ENCODE data around the gene SNRNP25.

The SNRNP25 gene

DNA sequence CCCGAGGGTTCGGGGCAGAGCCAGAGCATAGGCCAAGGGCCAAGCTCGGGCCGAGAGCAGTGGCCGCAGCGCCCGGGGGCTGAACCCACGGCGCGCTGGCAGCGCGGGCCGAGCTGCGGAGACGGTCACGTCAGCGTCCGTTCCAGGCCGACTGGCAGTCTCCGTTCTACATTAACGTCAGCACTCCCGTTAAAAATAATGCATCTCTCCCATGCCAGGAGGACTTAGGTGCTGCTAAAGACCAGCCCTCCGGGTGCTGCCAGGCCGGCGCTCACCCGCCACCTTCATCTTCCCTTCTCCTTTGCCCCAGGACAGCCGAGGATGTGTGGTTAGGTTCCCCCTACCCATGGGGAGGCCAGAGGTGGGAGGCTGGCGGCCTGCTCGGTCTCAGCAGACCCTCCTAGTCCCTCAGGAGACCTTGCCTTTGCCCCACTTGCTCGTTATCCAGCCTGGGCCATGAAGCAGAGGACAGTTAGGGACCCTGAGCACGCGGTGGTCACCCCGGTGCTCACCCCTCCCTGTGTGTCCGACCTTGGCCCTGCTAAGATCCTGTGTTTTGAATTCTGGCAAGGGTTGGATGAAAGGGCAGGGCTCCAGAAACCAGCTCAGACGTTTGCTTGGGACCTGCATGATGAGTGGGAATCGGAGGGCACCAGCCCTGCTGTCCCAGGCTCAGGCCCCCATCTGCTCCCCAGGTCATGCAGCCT lies 25.0 kb downstream of the SNRNP25 start:
- DNase-seq = peak; percentile 28

DNA sequence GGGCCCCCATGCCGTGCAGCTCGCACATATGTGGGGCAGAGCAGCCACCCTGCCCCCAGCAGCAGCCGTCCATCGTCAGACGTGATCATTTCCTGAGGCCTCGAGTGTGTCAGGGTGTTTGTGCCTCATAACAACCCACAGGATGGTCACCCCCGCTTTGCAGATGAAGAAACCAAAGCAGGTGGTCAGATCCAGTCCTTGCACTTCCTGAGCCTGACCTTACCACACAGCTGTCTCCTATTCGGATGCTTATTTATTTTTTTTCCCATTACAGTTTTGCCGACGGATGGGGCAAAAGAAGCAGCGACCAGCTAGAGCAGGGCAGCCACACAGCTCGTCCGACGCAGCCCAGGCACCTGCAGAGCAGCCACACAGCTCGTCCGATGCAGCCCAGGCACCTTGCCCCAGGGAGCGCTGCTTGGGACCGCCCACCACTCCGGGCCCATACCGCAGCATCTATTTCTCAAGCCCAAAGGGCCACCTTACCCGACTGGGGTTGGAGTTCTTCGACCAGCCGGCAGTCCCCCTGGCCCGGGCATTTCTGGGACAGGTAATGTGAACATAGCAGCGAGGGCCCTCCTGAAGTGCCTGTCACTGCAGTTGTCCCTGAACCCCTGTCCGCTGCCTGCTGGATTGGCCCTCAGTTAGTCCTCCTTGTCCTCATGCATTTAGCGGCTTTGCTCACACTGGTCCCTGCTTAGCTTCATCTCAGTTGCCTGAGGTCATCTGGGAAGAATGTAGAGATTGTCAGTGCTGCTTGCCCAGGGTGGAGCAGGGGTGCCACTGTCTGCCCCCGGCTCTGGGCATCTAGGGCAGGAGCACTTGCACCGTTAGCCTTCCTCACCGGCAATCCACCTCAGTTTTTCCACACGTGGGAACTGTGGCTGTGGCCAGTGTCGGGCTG lies 25.8 kb downstream of the SNRNP25 start:
- no peak for DNase-seq

DNA sequence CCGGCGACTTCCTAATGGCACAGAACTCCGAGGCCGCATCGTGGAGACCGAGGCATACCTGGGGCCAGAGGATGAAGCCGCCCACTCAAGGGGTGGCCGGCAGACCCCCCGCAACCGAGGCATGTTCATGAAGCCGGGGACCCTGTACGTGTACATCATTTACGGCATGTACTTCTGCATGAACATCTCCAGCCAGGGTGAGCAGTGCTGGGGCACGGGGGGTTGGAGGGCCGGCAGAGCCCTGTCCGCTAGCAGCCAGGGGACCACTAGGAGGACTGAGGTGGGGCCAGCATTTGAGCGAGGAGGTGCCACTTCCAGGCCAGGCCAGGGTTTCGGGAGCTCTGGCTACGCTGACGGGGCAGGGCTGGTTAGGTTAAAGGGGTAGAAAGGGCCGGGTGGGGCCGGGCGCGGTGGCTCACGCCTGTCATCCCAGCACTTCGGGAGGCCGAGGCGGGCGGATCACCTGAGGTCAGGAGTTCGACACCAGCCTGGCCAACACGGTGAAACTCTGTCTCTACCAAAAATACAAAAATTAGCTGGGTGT lies 29.5 kb downstream of the SNRNP25 start:
- DNase-seq = no peak

DNA sequence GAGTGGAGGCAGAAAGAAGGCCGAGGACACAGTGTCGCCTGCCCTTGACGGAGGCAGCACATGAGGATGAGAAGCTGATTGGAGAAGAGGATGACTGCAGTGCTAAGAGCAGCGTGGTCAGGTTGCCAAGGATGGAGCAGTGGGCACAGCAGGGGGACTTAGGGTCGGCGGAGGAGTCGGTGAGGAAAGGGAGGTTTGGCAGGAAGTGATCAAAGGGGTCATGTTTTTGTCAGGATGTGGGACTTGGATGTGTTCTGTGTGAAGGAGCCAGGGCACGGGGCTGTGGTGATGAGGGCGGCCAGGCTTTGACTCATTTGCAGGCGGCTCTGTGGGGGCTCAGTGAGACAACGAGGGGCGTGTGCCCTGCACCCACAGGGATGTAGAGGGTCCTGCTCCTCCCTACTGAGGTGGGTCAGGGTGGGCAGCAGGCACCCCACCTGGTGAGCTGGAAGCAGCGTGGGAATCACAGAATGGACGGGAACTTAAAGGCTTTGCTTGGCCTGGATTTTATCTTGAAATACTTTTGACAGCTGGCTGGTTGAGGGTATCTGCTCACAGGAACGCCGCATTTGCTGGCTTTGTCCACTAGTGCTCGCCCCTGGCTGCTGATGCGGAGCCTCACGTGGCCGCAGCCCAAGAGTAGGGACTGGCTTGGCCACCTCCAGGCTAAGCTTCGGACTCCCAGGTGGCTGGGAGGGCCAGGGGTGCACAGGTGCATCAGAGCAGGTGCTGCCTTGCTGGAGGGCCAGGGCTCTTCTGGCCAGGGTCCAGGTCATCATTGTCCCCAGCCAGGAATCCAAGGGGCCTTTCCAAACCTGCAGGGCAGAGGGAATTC lies 30.4 kb downstream of the SNRNP25 start:
- DNase-seq = peak; percentile 41

DNA sequence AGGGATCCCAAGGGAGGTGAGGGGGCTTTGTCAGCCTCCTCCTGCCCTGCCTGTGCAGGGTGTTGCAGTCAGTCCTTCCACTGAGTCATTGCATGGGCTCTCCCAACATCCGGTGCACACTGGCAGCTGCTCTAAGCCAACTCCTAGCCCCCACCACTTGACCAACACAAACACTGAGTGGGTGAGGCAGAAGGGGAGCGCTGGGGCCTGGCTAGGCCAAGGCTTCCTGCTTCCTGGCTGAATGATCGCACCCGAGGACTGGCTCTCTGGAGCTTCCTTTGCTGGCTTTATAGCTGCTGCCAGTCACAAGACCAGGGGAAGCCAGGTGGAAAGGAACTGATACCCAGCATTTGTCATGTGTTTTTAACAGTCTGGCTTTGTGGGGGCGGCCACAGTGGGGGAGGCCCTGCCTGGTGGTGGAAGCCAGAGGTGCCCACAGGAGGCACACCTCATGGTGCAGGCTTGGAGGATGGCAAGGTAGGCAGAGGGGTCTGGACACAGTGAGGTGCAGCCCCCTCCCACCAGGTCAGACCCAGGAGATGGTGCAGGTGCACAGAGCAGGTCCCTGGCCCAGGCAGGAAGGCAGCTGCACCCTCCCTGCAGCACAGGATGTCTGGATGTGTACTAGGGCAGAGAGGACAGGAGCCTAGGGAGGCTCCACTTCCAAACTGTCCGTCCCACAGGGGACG lies 31.2 kb downstream of the SNRNP25 start:
- DNase-seq = peak; percentile 47

DNA sequence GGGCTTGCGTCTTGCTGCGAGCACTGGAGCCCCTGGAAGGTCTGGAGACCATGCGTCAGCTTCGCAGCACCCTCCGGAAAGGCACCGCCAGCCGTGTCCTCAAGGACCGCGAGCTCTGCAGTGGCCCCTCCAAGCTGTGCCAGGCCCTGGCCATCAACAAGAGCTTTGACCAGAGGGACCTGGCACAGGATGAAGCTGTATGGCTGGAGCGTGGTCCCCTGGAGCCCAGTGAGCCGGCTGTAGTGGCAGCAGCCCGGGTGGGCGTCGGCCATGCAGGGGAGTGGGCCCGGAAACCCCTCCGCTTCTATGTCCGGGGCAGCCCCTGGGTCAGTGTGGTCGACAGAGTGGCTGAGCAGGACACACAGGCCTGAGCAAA lies 31.8 kb downstream of the SNRNP25 start:
- DNase-seq = no peak

DNA sequence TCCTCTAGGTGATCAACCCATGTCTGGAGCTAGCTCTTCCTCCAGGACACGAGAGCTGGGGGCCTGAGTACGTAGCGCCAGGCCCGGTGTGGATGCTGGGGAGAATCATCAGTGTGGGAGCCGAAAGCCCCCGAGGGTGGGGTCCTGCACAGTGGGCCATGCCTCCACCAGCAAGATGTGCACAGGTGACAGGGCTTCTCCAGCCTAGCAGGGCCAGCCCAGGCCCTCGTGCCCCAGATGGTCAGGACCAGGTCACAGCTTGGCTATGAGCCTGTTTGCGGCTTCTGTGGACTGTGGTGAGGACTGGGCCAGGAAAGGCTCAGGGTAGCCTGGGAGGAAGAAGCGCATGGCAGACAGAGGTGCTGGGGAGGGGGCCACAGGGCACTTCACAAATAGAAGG lies 32.2 kb downstream of the SNRNP25 start:
- no peak for DNase-seq

DNA sequence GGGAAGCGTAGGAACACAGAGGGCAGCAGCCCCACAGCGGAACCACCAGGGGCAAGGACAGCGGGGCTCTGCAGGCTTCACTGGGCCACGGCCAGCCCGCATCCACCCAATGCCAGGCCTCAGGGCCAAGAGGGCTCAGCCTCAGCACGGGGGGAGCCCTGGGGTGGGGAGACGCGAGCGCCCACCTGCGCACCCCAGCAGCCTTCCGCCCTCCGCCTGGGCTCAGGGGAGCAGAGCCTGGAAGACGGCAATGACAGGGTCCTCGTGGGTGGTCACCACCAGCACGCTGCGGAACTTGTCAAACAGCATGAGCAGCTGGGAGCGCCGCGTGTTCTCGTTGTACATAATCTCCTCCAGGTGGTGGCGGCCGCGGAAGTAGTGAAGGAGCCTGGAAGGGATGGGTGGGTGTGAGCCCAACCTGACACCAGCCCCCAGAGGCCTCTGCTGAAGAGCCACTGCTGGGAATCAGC lies 32.9 kb downstream of the SNRNP25 start:
- DNase-seq = no peak

DNA sequence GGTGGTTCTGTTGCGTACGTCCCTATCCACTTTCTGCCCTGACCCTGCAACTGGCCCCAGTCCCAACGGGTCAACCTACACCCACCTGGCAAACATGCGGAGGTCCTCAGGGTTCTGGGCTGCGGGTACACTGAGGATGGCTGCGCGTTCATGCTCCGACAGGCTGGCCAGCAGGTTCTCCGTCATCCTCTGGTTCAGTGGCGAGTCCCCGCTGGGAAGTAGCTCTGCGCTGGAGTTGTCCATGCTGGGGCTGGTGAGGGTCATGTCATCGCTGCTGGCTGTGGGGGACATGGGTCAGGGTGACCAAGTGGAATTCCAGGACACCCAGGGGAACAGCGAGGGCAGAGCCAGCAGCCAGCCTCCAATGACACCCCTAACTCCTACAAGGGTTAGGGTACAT lies 35.0 kb downstream of the SNRNP25 start:
- no peak for DNase-seq

DNA sequence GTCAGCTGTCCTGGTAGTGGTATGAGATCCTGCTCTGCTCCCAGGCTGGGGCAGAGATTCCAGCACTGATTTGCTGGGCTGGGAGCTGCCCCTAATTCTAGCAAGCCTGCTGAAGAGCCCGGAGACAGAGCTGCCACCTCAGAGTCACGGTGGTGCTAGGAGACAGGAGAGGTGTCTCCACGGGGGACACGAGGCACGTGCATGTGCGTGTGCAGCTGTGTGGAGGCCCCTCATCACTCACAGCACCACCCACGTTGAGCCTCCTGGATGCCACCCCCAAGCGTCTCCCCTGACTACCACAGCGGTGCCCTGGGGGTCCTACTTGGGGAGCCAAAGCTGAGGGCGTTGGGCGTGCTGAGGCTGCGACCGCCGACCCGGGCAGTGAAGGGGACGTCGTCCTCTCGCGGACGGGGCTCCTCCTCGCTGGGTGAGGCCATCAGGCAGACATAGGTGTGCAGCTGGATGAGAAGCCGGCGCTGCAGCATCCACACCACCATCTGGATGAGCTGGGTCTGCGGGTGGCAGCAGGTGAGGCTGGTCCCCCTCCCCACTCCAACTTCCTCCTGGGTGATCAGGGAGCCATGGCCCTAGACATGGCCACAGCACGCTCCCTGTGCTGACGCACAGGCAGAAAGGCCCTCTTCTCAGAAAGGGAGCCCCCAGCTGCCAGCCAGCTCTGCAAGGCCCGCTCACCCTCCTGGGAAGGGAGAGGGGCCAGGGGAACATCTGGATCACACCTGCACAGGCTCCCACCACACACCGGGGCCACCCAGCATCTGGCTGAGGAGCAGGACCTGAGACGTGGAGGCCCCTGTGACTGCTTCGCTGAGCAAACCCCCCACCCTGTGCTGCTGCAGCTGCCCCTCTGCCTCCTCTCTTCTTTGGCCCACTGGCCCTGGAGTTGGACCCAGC lies 36.0 kb downstream of the SNRNP25 start:
- DNase-seq = no peak

DNA sequence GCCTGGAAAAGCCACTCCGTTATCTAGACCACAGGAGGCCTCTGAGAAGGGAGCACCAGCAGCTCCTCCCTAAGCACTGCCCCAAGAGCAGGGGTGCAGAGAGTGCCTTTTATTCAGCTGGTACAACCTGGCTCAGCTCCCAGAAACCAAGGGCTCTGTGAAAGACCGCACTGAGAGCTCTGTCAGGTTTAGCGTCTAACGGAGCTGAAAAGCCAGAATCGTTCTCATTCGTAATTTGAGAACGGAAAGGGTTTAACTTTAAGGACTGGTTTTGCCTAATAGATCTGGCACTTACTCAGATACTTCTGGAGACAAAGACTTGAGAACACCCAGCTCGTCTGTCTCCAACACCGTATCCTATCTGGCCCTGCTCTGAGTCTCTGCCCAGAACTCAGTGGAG lies 37.9 kb downstream of the SNRNP25 start:
- DNase-seq = no peak

DNA sequence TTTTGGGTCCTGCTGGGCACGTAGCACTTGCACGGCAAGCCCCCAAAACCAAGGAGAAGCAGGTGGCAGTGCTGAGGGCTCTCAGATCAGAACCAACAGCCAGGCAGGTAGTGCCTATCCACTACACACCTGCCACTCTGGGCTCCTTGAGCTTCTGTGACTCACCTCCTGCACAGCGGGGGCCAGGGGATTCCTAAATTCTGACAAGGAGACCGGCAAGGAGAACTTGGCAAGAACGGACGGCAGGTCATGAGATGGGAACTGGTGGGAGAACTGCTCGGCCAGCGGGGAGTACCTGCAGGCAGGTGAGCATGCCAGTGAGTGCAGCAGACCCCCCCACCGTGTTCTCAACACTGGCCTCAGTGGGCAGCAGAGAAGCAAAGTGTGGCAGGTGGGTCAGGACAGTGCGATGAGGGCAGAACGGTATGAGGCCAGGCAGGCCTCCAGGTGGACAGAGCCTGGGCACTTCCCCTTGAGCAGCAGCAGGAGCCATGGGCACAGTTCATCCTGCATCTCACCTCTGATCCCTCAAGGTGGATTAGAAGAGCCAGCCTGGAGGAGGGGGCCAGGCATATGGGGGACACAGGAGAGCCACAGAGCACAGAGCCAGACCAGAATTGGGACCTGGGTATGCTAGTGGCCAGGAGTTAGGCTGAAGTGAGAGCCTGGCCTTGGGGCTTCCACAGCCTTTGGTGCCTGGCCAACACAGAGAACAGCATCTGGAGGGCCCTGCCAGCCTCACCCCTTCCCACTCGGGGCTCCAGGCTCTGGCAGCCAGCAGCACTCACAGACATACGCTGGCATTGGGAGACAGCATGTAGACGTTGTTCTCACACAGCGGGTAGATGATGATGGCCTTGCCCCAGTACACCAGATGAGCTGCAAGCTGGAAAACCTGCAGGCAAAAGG lies 39.1 kb downstream of the SNRNP25 start:
- DNase-seq = no peak

DNA sequence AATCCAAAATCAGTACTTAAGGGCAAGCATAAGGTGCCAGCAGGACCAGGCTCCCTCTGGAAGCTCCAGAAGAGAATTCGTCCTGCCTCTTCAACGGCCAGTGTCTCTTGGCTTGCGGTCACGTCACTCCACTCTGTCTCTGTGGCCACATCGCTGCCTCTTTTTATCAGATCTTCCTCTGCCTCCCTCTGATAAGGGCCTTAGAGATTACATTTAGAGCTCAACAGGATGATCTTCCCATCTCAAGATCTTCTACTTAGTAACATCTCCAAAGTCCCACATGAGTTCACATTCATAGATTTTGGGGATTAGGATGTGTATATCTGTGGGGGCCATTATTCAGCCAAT lies 41.3 kb downstream of the SNRNP25 start:
- no peak for DNase-seq

DNA sequence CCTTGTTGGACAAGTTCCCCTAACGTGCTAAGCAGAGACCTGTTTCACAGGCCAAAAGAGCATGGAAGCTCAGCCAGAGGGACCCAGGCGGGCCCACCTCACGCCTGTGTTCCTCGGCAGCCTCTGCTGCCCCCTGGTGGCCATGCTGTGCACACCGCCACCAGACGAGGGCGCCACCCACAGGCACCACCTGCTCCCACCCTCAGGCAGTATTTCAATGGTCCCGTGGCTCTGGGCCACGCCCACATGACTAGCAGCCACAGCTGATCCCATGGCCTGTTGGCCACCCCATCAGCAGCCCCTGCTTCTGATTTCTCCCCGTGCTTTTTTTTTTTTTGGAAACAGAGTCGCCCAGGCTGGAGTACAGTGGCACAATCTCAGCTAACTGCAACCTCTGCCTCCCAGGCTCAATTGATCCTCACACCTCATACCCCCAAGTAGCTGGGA lies 43.3 kb downstream of the SNRNP25 start:
- peak; percentile 92 for DNase-seq

DNA sequence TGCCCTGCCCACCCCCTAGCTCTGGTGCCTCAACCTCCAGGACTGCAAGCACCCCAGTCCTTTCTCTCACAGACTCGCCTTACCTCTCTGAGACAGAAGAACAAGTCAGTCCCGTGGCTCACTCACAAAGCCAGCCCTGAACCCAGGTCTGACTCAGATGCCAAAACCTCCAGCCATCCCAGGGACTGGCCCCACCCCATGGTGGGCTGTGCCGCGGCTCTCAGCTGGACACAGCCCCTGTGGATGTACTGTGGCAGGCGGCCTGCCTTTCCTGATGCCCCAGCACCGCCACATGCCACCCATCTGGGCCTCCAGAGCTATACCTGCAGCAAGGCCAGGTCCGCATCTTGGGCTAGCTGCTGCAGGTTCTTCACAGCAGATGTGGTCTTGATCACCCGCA lies 44.2 kb downstream of the SNRNP25 start:
- DNase-seq = no peak

DNA sequence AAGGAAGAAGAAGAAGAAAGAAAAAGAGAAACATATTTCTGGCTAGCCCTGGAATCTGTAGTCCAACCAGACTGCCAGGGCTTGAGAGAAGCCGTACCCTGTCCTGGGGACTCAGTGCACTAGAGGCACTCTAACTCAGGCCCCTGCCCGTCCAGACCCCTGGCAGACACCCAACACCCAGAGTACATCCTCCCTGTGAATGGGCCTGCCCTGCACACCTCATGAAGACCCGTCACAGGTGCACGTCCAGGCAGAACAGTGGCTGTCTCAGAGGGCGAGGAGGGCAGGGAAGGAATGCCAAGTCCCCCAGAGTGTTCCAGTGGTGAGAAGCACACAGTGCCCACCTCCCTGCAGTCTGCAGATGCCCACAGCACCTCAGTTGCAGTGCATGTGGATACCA lies 47.4 kb downstream of the SNRNP25 start:
- DNase-seq = no peak

DNA sequence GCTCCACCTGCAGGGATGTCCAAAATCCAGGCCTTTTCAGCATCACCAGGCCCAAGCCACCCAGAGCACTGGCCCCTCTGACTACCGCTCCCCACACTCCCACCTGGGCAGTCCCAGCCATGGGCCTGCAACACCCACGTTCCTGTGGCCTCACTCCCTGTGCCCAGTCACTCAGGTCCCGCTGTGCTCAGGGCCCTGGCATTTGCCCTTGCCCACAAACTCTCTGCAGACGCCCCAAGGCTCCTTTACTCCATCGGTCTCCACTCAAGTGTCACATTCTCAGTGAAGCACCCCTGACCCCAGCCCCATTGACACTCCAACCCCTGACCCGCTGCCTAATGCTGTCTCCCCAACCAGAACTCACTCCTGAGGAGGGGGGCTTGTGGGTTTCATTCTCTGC lies 48.0 kb downstream of the SNRNP25 start:
- no peak for DNase-seq

DNA sequence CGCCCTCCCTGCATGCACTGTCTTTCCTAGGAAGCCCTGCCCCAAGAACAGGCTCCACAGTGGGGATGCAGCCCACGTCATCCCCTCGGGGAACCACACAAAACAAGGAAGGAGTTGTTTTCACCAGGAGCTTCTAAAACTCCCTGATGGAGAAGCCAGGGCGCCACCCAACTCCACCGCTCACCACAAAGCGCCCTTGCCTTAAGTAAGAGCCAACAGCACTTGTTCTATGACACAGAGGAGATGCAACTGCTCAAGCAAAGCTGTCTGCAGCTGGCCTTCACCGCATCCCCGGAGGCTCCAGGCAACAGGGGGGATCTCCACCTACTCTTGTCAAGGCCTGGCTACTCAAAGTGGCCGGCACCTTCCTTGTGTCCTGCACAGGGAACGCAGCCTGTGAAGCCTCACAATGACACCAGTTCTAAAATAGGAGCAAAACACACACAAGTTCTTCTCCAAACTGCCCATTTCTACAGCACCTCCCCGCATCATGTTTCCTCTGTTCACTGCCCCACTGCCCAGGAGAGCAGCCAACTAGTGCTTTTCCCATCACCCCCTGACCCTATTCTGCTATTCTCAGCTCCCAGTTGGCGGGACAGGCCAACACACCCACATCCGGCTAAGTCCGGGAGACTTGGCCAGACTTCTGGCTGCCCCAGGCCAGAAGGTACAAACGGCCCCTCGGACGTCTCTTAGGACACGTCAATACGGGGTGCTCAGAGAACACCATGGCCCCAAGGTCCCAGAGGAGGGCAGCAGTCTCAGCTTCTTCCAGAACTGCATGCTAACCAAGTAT lies 48.6 kb downstream of the SNRNP25 start:
- DNase-seq = no peak

DNA sequence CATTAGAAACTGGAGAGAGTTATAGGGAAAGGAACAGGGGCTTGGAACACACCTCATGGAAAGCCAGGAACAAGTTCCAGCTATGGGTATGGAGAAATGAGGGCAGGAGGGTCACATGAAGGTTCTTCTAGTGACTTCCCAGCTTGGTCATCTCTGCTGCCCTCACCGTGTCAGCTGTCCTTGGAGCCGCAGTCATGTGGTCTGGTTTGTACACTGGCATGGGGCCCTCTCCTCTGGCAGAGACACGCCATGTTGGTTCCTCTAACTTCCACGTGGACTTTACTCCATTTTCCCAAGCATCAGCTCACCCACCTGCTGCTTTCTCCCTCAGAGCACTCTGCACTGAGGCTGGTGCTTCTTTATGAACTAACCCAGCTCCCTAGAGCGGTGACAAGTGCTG lies 50.7 kb downstream of the SNRNP25 start:
- DNase-seq = no peak

All from CD4-positive, alpha-beta T cell treated with Interleukin-17A for 4 hours (primary cell).